GM18499 (cell line): ENCODE measurements around the gene DOCK2.

Experiments
- ATAC-seq: cut with Tn5 transposase; IDR thresholded peaks from one replicate; pipeline ENCODE4 v1.9.1; 2021; ENCODE audit warnings: moderate number of reproducible peaks; ENCODE audit not compliant: insufficient read depth, unreplicated experiment

The DOCK2 gene

DNA sequence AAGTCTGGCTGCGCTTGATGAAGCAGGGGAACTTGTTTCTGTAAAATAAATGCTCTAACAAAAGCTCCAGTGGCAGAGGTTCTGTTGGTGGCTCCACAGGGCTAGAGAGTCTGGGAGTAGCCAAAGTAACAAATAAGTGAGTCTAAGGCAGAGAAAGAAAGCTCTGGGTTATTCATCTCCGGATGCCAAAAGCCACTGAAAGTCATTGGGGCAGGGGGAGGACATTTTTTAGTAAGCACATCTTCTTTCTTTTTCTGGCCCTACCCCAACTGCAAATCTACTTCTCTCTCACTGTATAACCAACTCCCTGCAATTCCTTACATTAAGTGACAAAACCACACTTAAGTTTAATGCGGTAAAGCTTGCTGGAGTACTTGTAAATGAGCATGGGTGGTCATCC is 201.6 kb downstream of the DOCK2 start:
- no peak for ATAC-seq

DNA sequence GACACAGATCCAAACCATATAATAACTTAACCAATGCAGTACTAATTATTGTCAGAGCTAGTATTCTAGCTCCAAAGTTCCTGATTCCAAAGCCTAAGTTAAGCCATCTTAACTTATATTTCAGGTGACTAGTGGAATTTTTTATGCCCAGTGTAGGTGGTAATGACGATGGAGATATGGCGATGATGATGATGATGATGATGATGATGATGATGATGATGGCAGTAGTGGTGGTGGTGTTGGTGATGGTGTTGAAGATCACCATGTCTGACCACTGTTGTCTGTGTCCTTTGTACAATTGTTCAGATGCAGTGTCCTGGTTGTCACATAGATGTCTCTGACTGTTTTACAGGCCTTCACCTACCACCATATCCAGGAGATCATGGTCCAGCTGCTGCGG is 203.3 kb downstream of the DOCK2 start:
- ATAC-seq: no peak

DNA sequence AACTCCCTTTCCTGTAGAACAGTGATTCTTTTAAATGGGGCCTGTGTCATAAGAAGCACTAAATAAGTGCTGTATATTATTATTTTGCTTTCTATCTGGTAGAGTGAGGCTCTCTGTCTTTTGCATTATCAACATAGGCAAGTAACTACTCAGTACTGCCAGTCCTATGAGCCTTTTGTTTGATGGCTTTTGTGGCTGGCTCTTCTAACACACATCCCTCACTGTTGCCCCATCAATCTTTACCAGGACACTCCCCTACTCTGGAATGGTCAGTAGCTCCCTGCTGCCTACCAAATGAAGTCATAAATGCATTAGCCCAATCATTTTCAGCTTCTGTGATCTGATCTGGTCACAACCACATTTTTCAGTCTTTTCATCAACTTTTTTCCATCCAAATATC is 205.6 kb downstream of the DOCK2 start:
- no peak for ATAC-seq

DNA sequence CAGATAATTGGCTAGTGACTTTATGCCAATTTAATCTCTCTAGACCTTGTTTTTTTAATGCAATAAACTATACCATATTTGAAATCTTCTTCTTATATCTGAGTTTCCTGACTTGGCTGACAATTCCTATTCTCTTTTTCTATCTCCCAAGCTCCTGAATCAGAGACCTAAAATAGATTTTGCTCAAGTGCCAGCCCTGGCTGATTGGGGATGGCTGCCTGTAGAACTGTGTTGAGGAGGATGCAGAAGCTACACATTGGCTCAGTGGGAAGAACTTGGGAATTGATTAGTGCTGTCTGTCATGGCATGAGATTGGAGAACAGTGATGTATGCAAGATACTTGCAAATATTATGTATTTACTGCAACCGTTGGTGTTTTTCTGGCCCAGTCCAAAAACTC is 210.4 kb downstream of the DOCK2 start:
- no peak for ATAC-seq

DNA sequence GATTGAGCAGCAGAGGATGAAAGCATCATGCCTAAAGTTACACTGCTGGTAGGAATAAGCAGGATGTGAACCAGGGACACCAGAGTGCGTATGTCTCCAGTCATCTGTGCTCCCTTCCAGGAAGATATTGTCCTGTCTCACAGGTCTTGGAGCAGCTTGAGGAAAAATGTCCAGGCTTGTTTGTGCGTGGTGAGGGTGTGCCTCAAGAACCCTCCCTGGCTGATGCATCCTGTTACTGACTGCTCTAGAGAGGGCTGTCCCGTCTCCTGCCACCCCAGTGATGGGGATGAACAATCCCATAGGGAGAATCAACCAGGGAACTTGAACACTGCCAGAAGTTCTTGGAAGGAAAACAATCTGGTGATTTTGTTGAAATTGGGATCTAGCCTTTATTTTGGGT is 211.2 kb downstream of the DOCK2 start:
- no peak for ATAC-seq

DNA sequence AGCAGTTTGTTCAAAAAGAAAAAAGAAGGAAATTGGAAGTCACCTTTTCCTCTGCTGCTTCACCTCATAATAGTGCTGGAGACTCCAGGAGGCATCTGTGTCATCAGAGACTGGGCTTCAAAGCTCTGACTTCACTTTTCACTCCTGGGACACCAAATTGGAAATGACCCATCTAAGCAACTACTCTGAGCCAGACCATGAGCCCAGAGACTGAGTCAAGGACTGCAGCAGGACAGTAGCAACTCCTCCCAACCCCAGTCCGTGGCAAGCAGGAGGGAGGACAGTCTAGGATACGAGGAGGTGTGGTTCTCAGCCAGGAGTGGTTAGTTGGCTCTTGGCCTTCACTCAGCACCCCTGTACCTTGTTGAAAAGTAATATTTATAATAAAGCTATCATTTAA is 211.7 kb downstream of the DOCK2 start:
- ATAC-seq: no peak

DNA sequence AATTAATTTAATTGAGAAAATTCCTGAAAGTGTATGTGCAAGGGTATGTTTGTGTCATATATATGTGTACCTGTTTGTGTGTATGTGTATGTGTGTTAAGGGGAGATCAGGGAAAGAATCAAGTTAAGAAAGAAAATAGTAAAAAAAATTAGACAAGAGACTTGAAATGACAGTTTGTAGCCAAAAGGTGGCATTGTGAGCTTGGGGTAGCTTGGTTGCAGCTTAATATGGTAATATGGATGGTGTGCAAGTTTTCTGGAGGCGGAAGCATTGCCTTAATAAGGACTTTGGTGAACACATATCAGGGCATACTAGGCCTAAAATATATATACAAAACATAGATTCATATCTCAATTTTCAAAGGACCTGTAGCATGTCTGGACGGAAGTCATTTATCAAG is 213.3 kb downstream of the DOCK2 start:
- ATAC-seq: no peak

DNA sequence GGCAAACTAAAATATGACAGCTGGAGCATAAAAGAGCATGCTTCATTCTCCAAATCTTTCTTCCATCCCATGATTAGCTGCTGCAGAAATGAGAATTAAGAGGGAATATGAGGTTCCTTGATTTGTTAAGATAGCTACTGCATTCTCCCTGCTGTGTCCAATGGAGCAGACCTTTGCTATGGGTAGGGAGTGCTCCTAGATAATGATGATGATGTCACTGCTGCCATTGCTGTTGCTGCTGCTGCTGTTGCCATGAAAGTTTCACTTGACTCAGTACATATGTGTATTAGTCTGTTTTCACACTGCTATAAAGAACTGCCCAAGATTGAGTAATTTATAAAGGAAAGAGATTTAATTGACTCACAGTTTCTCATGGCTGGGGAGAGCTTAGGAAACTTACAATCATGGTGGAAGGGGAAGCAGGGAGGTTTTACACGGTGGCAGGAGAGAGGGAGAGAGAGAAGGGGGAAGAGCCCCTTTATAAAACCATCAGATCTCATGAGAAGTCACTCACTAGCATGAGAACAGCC is 214.3 kb downstream of the DOCK2 start:
- no peak for ATAC-seq

DNA sequence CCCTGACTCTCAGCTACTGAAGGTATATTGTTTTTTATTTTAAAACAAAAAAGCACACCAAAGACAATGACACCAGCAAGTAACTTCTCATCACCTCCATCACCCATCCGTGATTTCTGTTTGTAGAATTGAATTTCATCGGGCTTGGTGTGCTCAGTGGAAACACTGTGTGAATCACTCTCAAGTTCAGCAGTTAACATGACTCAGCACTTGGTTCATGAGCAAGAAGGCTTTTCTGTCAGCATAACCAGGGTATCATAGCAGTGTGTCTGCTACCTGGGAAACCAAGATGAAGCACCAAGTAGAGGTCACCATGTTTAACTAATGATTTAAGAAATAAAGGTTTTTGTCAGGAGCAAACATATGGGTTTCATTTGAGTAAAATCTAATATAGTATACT is 219.5 kb downstream of the DOCK2 start:
- no peak for ATAC-seq

DNA sequence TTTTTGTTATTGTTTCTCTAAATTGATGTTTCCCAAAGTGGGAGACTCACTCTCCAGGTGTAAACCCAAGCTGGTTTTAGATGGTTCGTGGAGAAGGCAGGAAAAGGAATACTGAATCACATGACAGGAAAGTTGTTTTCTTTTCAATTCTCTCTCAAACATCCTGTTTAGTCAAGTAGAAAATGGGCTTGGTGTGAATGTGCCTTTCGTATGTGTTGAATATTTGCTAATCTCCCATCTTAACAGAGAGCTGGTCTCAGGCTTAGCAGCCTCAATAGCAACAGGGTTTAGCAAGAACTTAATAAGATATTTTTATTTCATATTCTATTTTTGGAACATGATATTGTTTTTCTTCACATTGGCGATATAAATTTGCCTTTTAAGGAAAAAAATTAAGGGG is 223.5 kb downstream of the DOCK2 start:
- ATAC-seq: no peak

DNA sequence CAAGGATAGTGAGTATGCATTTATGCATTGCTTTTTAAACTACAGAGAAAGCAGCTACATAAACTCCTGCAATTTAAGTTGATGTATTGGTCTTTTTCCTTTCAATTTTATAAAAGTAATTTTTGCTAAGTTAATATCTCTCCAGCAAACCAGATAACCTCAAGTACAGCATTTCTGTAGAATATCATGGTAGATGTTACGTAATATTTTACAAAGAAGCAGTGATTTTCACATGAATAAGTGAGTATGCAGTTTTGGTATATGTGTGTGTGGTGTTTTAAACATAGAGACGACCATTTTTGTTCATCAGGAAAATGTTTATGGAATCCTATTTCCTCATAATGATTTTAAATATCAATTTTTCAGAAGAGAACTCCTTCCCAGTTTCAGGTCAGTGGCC is 224.4 kb downstream of the DOCK2 start:
- ATAC-seq: no peak

DNA sequence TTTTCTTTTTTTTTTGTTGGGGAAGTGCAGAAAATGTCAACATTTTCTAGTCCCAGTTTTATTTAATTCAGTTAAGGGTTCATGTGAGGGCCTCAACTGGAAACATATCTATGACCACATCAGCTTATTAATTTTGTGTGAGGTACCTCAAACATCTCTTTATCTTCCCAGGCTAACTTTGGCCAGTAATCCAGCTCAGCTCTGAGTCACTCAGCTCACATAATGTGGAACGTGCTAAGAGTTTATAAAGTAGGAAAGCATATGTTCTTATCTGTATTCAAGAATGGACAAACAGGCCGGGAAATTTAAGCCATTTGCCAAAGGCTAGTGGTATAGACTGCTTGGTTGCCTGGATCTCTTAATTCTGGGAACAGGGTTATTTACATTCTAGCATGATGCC is 224.9 kb downstream of the DOCK2 start:
- ATAC-seq: no peak

DNA sequence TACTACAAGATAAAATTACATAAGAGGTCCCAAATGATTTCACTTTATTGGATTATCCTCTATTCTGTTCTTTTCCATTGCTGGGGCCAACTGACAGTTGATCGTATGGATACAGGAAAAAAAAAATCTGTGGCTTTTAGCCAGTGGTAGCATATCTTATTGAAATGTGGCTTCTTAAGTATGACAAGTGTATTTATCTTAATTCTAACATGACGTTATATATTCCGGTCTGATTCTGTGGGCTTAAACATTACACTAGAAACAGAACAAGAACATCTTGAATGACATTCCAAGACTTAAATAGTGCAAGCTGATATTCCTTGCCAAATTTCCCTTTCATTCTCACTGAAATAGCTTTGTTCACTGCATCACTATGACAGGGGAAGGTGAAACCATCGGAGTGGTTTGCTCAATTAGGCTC is 225.3 kb downstream of the DOCK2 start:
- no peak for ATAC-seq

DNA sequence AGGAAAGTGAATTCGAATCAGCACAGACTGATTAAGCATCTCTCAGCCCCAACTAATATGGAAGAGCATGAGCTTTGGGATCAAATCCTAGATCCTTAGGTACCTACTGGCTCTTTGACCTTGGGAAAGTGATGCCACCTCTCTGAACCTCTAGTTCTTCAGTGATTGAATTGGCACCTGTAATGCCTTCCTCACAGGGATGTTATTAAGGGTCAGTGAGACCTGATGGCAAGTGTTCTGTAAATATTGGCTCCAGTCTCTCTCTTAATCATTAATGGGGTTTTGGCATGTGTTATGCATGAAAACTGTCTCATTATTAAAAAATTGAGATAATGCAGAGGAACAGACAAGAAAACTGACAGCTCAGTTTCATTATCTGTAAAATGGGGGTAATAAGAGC is 227.4 kb downstream of the DOCK2 start:
- no peak for ATAC-seq

DNA sequence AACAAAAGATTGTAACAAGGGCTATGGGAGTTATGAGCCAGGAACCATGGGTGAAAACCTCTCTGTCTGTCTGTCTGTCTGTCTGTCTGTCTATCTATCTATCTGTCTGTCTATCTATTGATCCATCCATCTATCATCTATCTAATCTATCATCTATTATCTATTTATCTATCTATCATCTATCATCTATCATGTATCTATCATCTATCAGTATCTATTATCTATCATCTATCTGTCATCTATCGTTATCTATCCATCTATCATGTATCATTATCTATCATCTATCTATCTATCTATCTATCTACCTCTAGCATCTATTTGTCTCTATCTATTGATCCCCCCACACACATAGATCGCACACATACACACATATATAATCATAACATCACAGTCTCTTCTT is 230.3 kb downstream of the DOCK2 start:
- ATAC-seq: no peak

DNA sequence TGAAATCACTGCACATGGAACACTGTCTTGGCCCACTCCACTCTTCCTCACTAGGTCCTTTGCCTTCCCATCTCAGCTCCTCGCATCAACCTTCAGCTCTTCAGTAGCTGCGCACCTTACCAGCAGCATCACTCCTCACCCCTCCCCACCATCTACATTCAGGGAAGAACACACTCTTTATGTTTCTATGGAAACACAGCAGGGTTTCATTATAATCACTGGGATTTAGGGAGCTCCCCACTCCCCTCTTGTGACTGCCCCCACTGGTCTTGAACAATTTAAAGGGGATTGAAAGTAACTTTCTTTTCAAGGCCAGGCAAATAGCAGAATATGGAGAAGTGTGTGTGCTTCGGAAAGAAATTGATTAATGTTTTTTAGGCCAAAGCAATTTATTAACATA is 232.0 kb downstream of the DOCK2 start:
- ATAC-seq: no peak

DNA sequence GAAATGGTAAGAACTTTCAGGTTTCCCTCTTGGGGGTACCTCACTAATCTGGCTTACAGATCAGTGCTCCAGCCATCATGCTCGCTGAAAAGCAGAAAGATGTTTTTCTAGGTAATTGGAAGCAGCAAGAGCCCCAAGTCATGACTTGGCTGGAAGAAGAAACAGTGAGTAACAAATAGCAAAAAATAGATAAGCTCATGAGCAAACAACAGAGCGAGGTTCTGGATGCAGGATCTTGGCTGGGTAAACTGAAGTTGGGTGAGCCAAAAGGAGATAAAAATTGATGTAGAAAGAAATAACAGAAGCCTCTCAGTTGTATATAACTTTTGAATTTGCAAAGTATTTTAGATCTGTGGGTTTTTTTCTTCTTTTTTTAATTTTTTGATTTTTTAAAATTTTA is 233.1 kb downstream of the DOCK2 start:
- no peak for ATAC-seq

DNA sequence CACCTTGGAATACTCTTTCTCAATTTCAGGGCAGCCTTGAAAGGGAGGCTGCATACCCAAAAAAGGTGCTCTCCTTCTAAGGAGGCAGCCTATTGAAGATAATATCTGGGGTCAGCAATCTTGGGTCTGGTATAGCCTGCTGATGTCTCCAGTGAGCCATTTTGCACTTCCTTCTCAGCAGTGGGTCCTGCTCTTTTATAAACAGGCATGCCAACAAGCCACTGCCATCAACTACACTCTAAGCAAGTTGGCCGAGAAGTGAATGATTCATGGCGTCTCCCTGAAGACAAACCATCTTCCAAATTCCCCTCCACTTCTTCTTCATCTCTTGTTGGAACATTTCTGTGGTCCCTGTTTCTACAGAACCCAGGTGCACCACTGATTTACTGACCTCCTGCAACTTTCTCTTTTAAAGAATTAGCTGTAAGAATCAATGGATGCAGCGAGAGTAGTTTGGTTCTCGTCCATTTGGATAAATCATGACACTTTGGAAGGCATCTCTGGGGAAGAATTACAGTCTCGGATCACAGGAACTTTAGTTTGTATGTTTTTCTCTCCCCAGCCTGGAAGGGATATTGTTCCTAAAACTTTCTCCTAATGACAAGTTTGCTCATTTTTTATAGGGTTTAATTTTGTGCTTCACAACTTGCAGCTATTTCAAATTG is 234.9 kb downstream of the DOCK2 start:
- no peak for ATAC-seq

DNA sequence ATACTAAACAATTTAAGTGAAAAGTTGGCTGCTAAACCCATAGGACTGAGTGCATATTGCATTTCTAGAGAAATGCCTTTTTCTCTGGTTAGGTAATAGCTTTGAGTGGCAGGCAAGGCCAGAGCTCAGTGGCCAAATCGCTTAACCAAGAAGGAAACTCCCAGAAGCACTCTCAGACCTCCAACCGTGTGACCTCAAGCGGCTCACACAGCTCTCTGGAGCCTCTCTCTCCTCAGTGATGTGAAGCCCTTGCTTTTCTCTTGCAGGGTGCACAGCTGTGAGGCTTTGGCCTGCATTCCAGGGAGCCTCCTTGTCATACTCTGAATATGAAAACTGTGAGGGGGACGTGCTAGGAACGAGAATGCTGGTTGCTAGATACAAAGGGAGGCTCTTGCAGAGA is 236.6 kb downstream of the DOCK2 start:
- no peak for ATAC-seq

DNA sequence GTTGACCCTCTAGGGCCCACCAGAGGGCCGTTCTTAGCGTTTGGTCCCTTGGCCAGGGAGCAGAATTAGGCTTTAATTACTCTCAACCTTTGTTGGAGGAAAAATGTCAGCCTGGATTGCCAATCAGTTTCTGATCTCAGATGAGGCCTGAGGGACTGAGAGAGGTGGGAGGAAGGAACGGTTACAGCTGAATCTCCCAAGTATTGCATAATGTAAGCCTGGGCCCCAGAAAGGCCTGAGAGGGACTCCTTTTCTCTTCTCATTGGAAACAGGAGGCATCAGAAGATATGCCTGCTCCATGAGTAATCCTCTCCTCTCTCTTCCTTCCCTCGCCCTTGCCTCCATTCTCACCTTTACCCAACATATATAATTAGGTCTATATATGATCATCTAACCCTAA is 237.5 kb downstream of the DOCK2 start:
- no peak for ATAC-seq

DNA sequence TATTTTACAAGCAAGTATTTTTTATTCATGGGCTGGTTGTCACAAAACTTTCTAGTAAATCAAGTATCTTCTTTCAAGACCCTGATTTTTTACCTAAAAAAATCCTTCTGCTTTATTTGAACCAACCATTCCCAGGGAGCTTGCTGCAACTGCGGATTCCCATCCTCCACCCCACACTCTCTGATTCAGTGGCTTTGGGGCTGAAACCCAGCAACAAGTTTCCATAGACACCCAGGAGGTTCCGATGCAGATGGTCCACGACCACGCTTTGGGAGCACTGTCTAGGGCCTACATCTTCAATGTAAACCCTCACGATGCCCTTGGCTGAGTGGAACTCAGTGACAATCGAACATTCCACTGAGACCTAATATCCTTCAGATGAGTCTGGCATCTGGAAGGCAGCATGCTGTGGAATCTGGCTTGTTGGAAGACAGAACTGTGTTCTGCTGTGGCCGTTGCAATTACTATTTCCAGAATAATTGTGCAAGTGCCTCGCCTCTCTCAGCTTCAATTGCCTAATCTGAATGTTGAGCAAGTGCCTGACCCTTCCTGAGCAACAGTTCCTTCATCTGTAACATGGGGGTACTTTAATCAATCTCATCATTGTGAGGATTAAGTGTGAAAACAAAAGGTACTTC is 238.1 kb downstream of the DOCK2 start:
- no peak for ATAC-seq

DNA sequence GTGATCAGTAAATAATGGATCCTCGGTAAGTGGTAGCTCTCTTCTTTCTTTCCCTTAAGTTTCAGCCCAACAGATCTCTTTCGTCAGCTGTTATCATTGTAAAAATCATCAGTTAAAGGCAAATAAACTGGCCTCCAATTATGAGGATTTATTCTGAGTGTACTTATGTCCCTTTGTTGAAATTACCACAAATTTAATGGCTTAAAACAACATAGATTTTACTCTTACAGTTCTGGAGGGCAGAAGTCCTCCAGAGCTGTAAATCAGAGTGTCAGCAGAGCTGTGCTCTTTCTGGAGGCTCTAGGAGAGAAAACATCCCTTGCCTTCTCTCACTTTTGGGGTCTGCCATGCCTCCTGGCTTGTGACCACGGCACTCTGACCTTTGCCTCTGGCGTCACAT is 238.7 kb downstream of the DOCK2 start:
- no peak for ATAC-seq
